GM21367 (cell line): ENCODE results near the gene DCUN1D1.
"Not testable (repeated sequence)": the region's sequence is repeated elsewhere in the genome, so short reads cannot be mapped to it uniquely, and the experiment has no call there.

Experiments
- ATAC-seq: cut with Tn5 transposase; IDR thresholded peaks from one replicate; pipeline ENCODE4 v1.9.1; 2021; ENCODE audit not compliant: unreplicated experiment

Gene DCUN1D1

GRCh38 chr3:182980204-182981037 is at the start of gene DCUN1D1:
DCUN1D1 (minus strand) TSS chr3:182980538; CDS start chr3:182980489, 49 bp downstream.
- peak; percentile 83 for ATAC-seq

GRCh38 chr3:183028416-183028815 is 48.1 kb upstream of the DCUN1D1 start:
- no peak for ATAC-seq

- ATAC-seq, result no peak
These were observed 46.9 kb upstream of the DCUN1D1 start for GRCh38 chr3:183027276-183027675.

DNA sequence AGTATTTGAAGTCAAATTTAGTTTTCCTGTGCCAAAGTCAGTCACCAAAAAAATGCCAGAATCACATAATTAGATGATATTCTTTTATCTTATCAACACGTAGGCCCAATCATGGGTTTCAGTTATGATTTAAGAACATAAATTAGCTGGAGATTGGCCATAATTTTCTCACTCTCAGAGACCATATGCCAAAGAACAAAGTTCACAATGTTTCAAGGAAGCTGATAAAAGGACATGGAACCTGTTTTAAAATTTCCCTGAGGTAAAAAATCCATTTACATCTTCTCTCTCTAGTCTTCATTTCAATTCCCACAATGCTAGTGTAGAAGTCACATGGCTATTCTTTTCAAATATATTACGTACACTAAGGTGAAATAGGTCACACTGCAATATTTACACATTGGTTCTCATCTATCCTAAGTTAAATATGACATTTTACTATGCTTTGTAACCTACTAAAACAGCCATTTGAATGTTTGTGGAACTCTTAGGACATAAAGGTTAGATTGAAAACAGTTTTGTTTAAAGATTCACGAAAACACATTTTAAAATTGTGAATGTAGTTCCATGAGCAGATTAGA is 42.7 kb upstream of the DCUN1D1 start:
- no peak for ATAC-seq

DNA sequence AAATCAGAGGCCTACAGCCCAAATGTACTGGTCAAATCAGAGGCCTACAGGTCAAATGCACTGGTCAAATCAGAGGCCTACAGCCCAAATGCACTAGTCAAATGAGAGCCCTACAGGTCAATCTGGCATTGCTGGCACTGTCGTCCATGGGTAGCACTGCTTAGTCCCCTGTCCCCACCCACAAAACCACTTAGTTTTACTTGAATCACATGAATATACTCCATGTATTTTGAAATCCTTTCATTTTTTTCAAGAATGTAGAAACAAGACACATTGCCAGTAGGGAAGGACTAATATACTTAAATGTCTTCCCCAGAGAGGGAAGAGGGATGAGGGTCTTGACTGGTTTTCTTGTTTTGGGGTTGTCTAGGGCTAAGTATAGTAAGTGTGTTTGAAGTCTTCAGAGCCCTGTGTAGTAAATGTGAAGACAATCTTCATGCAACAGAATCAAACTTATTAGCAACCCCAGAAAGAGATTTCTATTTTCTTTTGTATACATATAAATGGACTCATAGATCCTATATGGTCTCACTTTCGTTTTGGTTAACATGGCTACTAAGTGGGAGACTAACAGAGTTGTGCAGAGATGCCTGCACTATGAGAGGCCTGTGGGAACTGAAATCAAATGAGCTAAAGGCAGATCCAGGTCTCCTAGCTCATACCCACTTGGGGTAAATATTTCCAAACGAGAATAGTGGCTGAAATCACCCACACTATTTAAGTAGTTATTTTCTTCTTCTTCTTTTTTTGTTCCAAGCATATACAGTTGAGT is 38.3 kb upstream of the DCUN1D1 start:
- ATAC-seq, result no peak

DNA sequence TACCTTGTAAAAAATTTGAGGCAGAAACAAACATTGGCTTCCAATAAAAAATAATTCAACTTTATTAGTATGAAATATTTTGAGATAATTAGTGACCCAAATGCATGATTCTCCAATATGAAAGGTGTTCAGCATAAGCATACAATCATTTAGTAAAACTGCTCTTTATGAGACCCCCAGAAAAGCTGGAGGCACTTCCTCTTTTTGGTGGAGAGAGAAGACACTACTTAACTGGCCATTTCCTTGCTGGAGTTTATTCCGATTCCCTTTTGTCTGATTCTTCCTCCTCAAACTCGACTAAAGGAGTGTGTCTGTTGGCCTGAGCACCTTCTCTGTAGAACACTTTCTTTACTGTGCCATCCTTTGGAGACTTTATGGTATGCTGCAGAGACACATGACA is 34.8 kb upstream of the DCUN1D1 start:
- ATAC-seq, result no peak

GRCh38 chr3:183013856-183014255 is 33.5 kb upstream of the DCUN1D1 start:
- no peak for ATAC-seq

DNA sequence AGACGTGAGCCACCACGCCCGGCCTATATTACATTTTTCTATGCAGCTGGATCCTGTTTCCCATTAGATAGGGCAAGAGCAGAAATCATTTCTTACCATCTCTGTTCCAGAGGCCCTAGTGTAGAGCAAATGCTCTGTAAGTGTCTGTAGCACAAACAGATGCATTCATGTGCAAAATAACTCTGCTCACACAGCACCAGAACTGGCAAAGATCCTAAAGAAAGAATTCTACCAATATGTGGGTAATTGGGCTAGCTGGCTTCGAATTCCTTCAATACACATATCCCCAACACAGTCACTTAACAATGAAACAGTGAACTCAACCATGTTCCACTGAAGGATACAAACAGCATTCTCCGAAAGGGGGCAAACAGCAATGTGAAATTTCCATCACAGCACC is 32.7 kb upstream of the DCUN1D1 start:
- no peak for ATAC-seq

- ATAC-seq, result no peak
These were observed 28.5 kb upstream of the DCUN1D1 start for GRCh38 chr3:183008800-183009199.

DNA sequence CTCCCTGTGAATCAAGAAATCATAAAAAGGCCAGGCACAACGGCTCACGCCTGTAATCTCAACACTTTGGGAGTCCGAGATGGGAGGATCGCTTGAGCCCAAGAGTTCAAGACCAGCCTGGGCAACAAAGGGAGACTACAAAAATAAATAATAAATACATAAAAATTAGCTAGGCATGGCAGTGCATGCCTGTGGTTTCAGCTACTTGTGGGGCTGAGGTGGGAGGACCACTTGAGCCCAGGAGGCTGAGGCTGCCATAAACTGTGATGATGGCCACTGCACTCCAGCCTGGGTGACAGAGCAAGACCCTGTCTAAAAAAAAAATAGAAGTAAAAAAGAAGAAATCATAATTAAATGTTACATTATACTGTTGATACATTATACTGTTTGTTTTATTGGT is 28.0 kb upstream of the DCUN1D1 start:
- no peak for ATAC-seq

DNA sequence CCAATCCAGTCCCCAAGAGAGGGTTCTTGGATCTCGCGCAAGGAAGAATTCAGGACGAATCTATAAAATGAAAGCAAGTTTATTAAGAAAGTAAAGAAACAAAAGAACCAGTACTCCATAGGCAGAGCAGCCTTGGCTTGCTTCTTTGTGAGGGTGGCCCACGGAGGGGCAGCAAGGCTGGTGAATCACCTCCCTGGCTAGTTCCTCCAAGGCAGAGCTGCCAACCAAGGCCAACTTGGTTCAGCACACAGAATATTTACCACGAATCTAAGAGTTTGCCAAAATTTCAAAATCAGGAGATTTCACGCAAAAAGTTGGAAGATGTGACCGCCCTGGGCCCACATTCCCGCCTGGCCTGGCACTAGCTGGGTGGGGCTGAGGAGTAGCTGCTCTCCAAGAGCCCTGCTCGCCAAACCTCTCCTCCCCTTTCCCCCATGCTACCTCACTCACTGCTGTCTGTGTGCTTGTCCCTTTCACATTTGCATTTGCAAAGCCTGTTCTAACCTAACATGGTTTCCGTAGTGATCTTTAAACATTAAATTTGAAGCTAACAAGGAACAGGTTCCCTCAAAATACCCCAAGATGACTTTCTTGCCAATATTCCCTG is 26.2 kb upstream of the DCUN1D1 start:
- ATAC-seq, result no peak

DNA sequence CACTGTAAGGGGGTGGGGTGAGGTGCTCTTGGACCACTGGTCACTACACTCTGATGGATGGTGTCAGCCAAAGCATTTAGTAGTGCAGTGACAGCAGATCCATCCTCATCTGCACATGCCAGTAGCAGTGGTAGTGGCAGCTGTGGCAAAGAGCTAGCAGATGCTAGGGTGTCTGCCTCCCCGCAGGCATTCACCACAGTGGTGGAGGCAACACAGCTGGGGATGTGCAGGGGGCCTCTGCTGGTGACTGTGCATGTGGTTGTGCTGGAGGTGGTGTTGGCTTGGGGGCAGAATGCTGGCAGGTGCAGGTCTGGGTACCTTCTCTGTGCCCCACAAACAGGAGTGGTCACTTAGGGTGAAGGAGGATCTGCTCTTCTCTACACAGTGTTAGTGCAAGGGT is 19.4 kb upstream of the DCUN1D1 start:
- no peak for ATAC-seq

- not testable (repeated sequence) for ATAC-seq
These were observed 13.3 kb upstream of the DCUN1D1 start for GRCh38 chr3:182993486-182994201.

DNA sequence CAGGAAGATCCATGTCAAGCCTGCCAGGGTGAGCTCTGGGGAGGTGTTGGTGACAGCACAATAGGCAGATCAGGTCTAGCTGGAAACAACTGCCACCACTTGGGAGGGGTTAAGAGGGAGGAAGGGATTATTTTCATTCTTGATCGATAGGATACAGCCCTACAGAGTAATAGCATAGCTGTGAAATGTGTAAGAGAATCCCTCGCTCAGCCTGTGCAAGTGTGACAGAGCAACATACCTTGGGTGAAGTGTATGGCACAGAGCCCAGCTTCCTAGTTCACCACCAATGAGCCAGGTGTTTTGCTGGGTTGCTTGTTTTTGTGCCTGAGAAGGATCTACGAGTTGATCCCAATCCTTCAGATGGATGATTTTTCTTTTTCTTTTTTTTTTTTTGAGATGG is 9.2 kb upstream of the DCUN1D1 start:
- ATAC-seq, result no peak

DNA sequence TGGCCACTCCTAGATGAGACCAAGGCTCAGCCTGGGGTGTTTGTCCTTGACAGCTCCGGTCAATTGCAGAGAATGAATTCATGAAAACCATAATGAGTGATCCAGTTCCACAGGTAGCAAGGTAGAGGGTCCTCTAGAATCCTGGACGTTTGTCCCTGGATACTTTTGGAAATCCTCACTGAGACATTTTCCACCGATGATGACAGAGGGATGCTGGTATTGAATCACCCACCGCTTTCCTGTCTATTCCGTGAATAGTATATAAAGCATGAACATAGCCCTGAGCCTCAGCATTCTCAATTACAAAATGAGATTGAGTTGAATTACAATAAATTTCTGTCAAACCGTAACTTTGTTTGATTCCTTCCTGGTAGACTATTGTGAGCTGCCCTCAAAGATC is 5.7 kb upstream of the DCUN1D1 start:
- ATAC-seq, result no peak

GRCh38 chr3:182983876-182984275 is 3.5 kb upstream of the DCUN1D1 start:
- ATAC-seq, result no peak

GRCh38 chr3:182981038-182981380 is 671 bp upstream of the DCUN1D1 start:
- ATAC-seq, result no peak

GRCh38 chr3:182979674-182980191 is 605 bp downstream of the DCUN1D1 start:
- ATAC-seq, result peak; percentile 27

- ATAC-seq, result no peak
These were observed 1.1 kb downstream of the DCUN1D1 start for GRCh38 chr3:182979103-182979673.

GRCh38 chr3:182978387-182978786 is 2.0 kb downstream of the DCUN1D1 start:
- ATAC-seq, result no peak
